ENCODE measurements around the gene LURAP1L. TPM values are rescaled to one million over a fixed set of nuclear protein-coding genes. Genes with fewer than 3 reads are reported as not detected.

The LURAP1L gene
- total RNA-seq, result 21.5 and 57.2 TPM in 2 replicates

GRCh38 chr9:12774861-12775678, at the start of gene LURAP1L:
Gene LURAP1L (plus strand): TSS chr9:12775020. CDS start chr9:12775716, 696 bp downstream.

Other genes starting within 250 kb of the LURAP1L start
- gene TYRP1, start 81.6 kb upstream of the LURAP1L start, total RNA-seq, result 7.4 and 14.4 TPM in 2 replicates